HCT116 (cell line): Measurements from ENCODE around the gene HMCN1.

Experiments used
- POLR2A ChIP-seq: IDR thresholded peaks from 2 replicates; pipeline ENCODE4 v1.7.0; 2011; ENCODE audit warnings: borderline replicate concordance; ENCODE audit not compliant: insufficient read depth, insufficient read length; ENCODE audit errors: extremely low read depth
- POLR2AphosphoS5 ChIP-seq: IDR thresholded peaks from 2 replicates; pipeline ENCODE4 v1.6.1; 2011; ENCODE audit warnings: mild to moderate bottlenecking, low read depth, low read length, moderate library complexity
- SIN3A ChIP-seq: IDR thresholded peaks from 2 replicates; pipeline ENCODE4 v1.6.1; 2012; ENCODE audit warnings: low read depth
- YY1 ChIP-seq: IDR thresholded peaks from 2 replicates; pipeline ENCODE4 v1.6.1; 2011; ENCODE audit warnings: low read length, low read depth, moderate library complexity, mild to moderate bottlenecking; ENCODE audit not compliant: insufficient replicate concordance; ENCODE audit errors: extremely low read depth
- TF ChIP-seq, protein P1 (sequence below), 3 experiments: fragments of 200-600 bp in 1 of 3; sonication (generic) in 1 of 3; IDR thresholded peaks in 2 of 3; conservative IDR thresholded peaks in 1 of 3; 2 replicates each; pipeline ENCODE4 v1.5.1; 2012 to 2017; ENCODE audit warnings: low read depth in 2 of 3, low read length in 2 of 3, antibody characterized with exemption in 1 of 3, borderline replicate concordance in 1 of 3, control low read depth in 1 of 3, mild to moderate bottlenecking in 1 of 3, mixed read lengths in 1 of 3, mixed run types in 1 of 3, moderate library complexity in 1 of 3; ENCODE audit not compliant: insufficient read depth in 1 of 3
- TF ChIP-seq, protein P2 (sequence below): IDR thresholded peaks from 2 replicates; pipeline ENCODE4 v1.6.1; 2011; ENCODE audit warnings: mild to moderate bottlenecking, low read length, moderate library complexity; ENCODE audit not compliant: insufficient replicate concordance; ENCODE audit errors: extremely low read depth
- TF ChIP-seq, protein P3 (sequence below): IDR thresholded peaks from 2 replicates; pipeline ENCODE4 v1.6.1; 2012; ENCODE audit warnings: low read depth

DNA sequence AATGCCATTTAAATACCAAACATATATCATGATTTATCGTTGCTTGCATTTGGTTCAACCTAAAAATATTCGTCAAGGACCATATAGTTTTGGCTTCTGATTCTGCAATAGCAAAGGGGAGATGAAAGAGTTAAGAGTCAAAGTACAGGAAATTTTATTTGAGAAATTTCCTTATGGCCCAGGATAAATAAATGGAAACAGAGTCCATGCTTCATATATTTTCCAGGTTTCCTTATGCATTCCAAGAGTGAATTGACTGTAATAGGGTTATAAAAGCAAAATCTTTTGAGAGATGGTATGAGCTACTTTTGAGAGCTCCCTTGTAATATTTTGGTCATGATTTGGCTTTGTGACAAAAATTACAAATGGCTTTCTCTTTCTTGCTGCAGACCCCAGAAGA lies 140.1 kb downstream of the HMCN1 start:
- TF ChIP-seq, protein P1, sequence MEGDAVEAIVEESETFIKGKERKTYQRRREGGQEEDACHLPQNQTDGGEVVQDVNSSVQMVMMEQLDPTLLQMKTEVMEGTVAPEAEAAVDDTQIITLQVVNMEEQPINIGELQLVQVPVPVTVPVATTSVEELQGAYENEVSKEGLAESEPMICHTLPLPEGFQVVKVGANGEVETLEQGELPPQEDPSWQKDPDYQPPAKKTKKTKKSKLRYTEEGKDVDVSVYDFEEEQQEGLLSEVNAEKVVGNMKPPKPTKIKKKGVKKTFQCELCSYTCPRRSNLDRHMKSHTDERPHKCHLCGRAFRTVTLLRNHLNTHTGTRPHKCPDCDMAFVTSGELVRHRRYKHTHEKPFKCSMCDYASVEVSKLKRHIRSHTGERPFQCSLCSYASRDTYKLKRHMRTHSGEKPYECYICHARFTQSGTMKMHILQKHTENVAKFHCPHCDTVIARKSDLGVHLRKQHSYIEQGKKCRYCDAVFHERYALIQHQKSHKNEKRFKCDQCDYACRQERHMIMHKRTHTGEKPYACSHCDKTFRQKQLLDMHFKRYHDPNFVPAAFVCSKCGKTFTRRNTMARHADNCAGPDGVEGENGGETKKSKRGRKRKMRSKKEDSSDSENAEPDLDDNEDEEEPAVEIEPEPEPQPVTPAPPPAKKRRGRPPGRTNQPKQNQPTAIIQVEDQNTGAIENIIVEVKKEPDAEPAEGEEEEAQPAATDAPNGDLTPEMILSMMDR (IDR thresholded peaks at IDR 0.05 in 2 of 3, conservative IDR thresholded peaks at IDR 0.05 in 1 of 3; ENCODE audit: borderline replicate concordance in 1 of 3, insufficient read depth in 1 of 3, low read depth in 2 of 3, low read length in 2 of 3), result no peak
- TF ChIP-seq, protein P2, sequence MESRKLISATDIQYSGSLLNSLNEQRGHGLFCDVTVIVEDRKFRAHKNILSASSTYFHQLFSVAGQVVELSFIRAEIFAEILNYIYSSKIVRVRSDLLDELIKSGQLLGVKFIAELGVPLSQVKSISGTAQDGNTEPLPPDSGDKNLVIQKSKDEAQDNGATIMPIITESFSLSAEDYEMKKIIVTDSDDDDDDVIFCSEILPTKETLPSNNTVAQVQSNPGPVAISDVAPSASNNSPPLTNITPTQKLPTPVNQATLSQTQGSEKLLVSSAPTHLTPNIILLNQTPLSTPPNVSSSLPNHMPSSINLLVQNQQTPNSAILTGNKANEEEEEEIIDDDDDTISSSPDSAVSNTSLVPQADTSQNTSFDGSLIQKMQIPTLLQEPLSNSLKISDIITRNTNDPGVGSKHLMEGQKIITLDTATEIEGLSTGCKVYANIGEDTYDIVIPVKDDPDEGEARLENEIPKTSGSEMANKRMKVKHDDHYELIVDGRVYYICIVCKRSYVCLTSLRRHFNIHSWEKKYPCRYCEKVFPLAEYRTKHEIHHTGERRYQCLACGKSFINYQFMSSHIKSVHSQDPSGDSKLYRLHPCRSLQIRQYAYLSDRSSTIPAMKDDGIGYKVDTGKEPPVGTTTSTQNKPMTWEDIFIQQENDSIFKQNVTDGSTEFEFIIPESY, result no peak
- TF ChIP-seq POLR2AphosphoS5 (no peak), POLR2A (no peak), SIN3A (no peak), YY1 (no peak)
- TF ChIP-seq, protein P3, sequence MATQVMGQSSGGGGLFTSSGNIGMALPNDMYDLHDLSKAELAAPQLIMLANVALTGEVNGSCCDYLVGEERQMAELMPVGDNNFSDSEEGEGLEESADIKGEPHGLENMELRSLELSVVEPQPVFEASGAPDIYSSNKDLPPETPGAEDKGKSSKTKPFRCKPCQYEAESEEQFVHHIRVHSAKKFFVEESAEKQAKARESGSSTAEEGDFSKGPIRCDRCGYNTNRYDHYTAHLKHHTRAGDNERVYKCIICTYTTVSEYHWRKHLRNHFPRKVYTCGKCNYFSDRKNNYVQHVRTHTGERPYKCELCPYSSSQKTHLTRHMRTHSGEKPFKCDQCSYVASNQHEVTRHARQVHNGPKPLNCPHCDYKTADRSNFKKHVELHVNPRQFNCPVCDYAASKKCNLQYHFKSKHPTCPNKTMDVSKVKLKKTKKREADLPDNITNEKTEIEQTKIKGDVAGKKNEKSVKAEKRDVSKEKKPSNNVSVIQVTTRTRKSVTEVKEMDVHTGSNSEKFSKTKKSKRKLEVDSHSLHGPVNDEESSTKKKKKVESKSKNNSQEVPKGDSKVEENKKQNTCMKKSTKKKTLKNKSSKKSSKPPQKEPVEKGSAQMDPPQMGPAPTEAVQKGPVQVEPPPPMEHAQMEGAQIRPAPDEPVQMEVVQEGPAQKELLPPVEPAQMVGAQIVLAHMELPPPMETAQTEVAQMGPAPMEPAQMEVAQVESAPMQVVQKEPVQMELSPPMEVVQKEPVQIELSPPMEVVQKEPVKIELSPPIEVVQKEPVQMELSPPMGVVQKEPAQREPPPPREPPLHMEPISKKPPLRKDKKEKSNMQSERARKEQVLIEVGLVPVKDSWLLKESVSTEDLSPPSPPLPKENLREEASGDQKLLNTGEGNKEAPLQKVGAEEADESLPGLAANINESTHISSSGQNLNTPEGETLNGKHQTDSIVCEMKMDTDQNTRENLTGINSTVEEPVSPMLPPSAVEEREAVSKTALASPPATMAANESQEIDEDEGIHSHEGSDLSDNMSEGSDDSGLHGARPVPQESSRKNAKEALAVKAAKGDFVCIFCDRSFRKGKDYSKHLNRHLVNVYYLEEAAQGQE, result no peak
